Keratinocyte (primary cell): ENCODE results near the gene TNS4.

Experiments
- EZH2 ChIP-seq: IDR thresholded peaks from one replicate; pipeline ENCODE4 v1.6.1; 2012; ENCODE audit warnings: inconsistent platforms, mild to moderate bottlenecking, low read length, moderate library complexity
- TF ChIP-seq, protein P1 (sequence below), 3 experiments: IDR thresholded peaks in 1 of 3; conservative IDR thresholded peaks in 1 of 3; optimal IDR thresholded peaks in 1 of 3; 2 replicates in 2 of 3; 3 replicates in 1 of 3; pipeline versions ENCODE3 to v1.5.1; 2011; ENCODE audit warnings: low read length in 3 of 3, mild to moderate bottlenecking in 3 of 3, moderate library complexity in 2 of 3, control low read depth in 1 of 3, inconsistent platforms in 1 of 3; ENCODE audit not compliant: insufficient read depth in 2 of 3; ENCODE audit errors: extremely low read depth in 1 of 3

DNA sequence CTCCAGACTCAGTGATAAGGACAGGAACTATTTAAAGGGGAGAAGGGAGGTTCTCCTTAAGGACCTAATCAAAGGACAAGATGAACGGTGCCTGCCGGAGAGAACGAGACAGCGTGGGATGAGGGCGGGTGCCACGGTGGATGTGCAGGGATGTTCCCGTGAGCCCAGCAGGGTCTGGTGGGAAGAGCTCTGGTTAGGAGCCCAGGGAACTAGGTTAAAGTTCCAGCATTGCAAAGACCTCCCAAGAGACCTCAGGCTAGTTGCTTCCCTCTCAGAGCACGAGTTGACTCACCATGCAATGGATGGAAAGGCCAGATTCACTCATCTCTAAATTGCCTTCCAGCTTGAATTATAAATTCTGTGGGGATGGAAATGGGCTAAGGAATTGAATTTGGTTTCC lies 49.2 kb upstream of the TNS4 start:
- TF ChIP-seq, protein P1, sequence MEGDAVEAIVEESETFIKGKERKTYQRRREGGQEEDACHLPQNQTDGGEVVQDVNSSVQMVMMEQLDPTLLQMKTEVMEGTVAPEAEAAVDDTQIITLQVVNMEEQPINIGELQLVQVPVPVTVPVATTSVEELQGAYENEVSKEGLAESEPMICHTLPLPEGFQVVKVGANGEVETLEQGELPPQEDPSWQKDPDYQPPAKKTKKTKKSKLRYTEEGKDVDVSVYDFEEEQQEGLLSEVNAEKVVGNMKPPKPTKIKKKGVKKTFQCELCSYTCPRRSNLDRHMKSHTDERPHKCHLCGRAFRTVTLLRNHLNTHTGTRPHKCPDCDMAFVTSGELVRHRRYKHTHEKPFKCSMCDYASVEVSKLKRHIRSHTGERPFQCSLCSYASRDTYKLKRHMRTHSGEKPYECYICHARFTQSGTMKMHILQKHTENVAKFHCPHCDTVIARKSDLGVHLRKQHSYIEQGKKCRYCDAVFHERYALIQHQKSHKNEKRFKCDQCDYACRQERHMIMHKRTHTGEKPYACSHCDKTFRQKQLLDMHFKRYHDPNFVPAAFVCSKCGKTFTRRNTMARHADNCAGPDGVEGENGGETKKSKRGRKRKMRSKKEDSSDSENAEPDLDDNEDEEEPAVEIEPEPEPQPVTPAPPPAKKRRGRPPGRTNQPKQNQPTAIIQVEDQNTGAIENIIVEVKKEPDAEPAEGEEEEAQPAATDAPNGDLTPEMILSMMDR (optimal IDR thresholded peaks at IDR 0.05 in 1 of 3, IDR thresholded peaks at IDR 0.05 in 1 of 3, conservative IDR thresholded peaks at IDR 0.05 in 1 of 3; ENCODE audit: extremely low read depth in 1 of 3, insufficient read depth in 2 of 3, low read length in 3 of 3): no peak
- TF ChIP-seq EZH2: no peak
